Esophagus (tissue), 2 donors: ENCODE data around the gene PTPN14. TPM values are rescaled to one million over a fixed set of nuclear protein-coding genes. Genes with fewer than 3 reads are reported as not detected.
"Not testable (repeated sequence)": the region's sequence is repeated elsewhere in the genome, so short reads cannot be mapped to it uniquely, and the experiment has no call there.

Source experiments
- H3K27ac ChIP-seq, 2 donors: one replicate each; pipeline ENCODE4 v1.5.1; 2013; ENCODE audit warnings: low read depth in 2 of 2, mild to moderate bottlenecking in 2 of 2, inconsistent platforms in 1 of 2, low read length in 1 of 2, moderate library complexity in 1 of 2
- H3K27me3 ChIP-seq, 2 donors: one replicate each; pipeline ENCODE4 v1.6.1; 2013; ENCODE audit warnings: low read length in 2 of 2, control low read depth in 1 of 2, mild to moderate bottlenecking in 1 of 2; ENCODE audit not compliant: insufficient read depth in 2 of 2, control insufficient read depth in 1 of 2
- H3K36me3 ChIP-seq, 2 donors: one replicate each; pipeline ENCODE4 v1.6.1; 2013; ENCODE audit warnings: low read length in 1 of 2; ENCODE audit not compliant: control insufficient read depth in 2 of 2, insufficient read depth in 2 of 2
- H3K4me1 ChIP-seq, 2 donors: one replicate each; pipeline ENCODE4 v1.6.1; 2013; ENCODE audit warnings: low read length in 1 of 2; ENCODE audit not compliant: control insufficient read depth in 2 of 2, insufficient read depth in 2 of 2
- H3K4me3 ChIP-seq, 2 donors: one replicate each; pipeline ENCODE4 v1.5.1; 2013; ENCODE audit warnings: low read length in 2 of 2, mild to moderate bottlenecking in 2 of 2, low read depth in 1 of 2, moderate library complexity in 1 of 2
- H3K9me3 ChIP-seq, 2 donors: one replicate each; pipeline ENCODE4 v1.6.1; 2013; ENCODE audit warnings: mild to moderate bottlenecking in 2 of 2, low read depth in 1 of 2, low read length in 1 of 2, moderate library complexity in 1 of 2; ENCODE audit not compliant: control insufficient read depth in 2 of 2, insufficient read depth in 1 of 2
- WGBS, 2 donors: extraction: QIAGEN DNeasy Blood & Tissue Kit; methylation state at CpG; one replicate each; pipeline ENCODE4 v1.1.7; 2013; 5-methylcytosine and 5-hydroxymethylcytosine counted together
- polyA plus RNA-seq, 2 donors: library from polyadenylated mRNA; stranded (reverse); fragments of 200-250 nt; gene quantifications; one replicate each; pipeline ENCODE4 v1.2.3, GENCODE V29; 2013
- donor health status: healthy with polysubstance abuse.
- donor health status: Bipolar disorder and iron deficiency.

Gene PTPN14
- 1 to 10 TPM; 2.4 to 4.1 TPM for polyA plus RNA-seq

DNA sequence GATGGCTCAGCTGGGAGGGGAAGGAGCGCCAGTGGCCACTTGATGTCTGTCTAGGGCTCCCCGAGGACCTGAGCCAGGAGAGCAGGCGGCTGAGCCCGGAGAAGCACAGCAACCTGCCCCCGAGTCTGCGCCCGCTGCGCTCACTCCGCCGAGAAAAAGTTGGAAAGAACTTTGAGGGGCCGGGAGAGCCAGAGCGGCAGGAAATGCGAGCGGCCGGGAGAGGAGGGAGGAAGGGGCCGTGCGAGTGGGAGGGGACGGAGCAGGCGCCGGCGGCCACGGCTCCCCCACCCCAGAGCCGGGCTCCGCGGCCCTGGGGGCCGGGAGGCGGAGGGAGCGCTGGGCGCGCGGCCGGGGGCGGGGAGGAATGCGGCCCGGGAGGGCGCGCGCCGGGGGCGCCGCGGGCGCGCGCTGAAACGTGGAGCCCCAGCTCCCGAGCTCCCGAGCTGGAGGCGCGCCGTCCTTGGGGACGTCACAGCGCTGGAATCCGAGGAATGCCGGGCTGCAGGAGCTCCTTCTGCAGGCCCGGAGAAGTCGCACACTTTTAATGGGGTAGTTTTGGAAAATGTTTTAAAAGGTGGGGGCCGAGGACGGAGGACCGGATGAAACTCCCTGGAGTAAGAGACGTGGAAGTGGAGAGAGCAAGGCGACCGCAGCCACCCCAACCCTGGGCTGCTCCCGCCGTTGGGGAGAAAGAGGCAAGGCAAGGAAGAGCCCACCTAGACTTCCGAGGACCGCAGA is at the start of gene PTPN14:
Gene PTPN14 (minus strand): TSS at position 167 of the 738 bp plus-strand sequence. CDS start 86,799 bp downstream, outside the sequence.
- Histone ChIP-seq H3K4me3 (peak within 1 kb of the TSS; percentile 64 to 77), H3K4me1 (no peaks in the 10 kb centered on the region), H3K27ac (peak within 1 kb of the TSS; percentile 98), H3K36me3 (no peaks in the 10 kb centered on the region), H3K27me3 (no peaks in the 10 kb centered on the region), H3K9me3 (no peaks in the 10 kb centered on the region)
- 1% methylated on average over 43 to 67 of the region's 67 CpGs for WGBS, 2 donors

DNA sequence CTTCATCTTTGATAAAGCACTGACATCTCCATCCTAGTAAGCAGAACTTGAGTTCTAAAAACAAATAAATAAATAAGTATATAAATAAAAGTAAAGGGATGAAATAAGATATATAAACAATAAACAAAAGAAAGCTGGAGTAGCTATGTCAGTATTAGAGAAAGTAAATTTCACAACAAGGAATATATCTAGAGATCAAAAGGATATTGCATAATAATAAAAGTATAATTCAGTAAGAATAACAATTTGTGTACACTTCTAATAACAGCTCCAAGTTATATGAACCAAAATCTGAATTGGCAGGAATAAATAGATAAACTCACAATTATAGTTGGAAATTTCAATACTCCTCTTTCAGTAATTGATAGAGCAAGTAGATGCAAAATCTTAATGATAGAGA is 41.8 kb upstream of the PTPN14 start:
- H3K36me3 ChIP-seq, result no peaks in the 10 kb centered on the region
- H3K27ac ChIP-seq, result no peak overlapping the region

DNA sequence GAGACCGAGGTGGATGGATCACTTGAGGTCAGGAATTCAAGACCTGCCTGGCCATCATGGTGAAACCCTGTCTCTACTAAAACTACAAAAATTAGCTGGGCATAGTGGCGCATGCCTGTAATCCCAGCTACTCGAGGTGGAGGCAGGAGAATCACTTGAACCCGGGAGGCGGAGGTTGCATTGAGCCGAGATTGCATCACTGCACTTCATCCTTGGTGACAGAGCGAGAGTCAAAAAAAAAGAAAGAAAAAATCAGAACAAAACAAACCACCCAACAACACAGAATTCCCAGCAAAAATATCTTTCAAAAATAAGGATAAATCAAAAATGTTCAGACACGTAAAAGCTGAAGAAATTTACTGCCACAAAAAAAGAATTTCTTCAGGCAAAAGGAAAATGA is 40.5 kb upstream of the PTPN14 start:
- H3K4me3 ChIP-seq, H3K36me3 ChIP-seq, H3K9me3 ChIP-seq, H3K27ac ChIP-seq, H3K4me1 ChIP-seq, H3K27me3 ChIP-seq: not testable (repeated sequence)
- 83 to 90% methylated on average over 8 of the region's 8 CpGs for WGBS, 2 donors

More for the DNA sequence above, 41.8 kb upstream of the PTPN14 start:
- no peaks in the 10 kb centered on the region for H3K9me3 ChIP-seq
- H3K4me3 ChIP-seq, result no peak overlapping the region
- no peaks in the 10 kb centered on the region for H3K4me1 ChIP-seq
- H3K27me3 ChIP-seq, result no peaks in the 10 kb centered on the region

- 84 to 89% methylated on average over 5 of the region's 5 CpGs for WGBS, 2 donors
- H3K27ac ChIP-seq, result no peak overlapping the region
- H3K27me3 ChIP-seq, result no peaks in the 10 kb centered on the region
- H3K9me3 ChIP-seq, result no peaks in the 10 kb centered on the region
- H3K4me3 ChIP-seq, result no peak overlapping the region
- H3K36me3 ChIP-seq, result no peaks in the 10 kb centered on the region
- H3K4me1 ChIP-seq, result no peaks in the 10 kb centered on the region
Measured at GRCh38 chr1:214590696-214591095, 39.3 kb upstream of the PTPN14 start.

GRCh38 chr1:214588963-214589597 is 37.7 kb upstream of the PTPN14 start:
- no peak overlapping the region for H3K27ac ChIP-seq
- WGBS, 2 donors, result 90 to 92% methylated on average over 4 of the region's 4 CpGs
- H3K36me3 ChIP-seq, result no peaks in the 10 kb centered on the region
- no peaks in the 10 kb centered on the region for H3K9me3 ChIP-seq
- no peak overlapping the region for H3K4me3 ChIP-seq
- H3K27me3 ChIP-seq, result no peaks in the 10 kb centered on the region
- H3K4me1 ChIP-seq, result no peaks in the 10 kb centered on the region

DNA sequence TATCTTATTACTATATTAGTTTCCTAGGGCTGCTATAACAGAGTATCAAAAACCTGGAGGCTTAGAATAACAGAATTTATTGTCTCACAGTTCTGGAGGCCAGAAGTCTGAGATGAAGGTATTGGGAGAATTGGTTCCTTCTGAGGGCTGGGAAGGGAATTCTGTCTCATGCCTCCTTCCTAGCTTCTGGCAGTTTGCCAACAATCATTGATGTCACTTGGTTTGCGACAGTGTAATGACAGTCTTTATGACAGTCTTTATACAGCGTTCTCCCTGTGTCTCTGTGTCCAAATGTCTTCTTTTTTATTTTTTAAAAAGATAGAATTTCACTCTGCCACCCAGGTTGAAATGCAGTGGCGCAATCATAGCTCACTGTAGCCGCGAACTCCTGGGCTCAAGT is 35.8 kb upstream of the PTPN14 start:
- Histone ChIP-seq H3K4me3 (no peak overlapping the region), H3K9me3 (no peaks in the 10 kb centered on the region), H3K27me3 (no peaks in the 10 kb centered on the region), H3K36me3 (no peaks in the 10 kb centered on the region), H3K4me1 (no peaks in the 10 kb centered on the region), H3K27ac (no peak overlapping the region)
- 90 to 91% methylated on average over 5 of the region's 5 CpGs for WGBS, 2 donors

DNA sequence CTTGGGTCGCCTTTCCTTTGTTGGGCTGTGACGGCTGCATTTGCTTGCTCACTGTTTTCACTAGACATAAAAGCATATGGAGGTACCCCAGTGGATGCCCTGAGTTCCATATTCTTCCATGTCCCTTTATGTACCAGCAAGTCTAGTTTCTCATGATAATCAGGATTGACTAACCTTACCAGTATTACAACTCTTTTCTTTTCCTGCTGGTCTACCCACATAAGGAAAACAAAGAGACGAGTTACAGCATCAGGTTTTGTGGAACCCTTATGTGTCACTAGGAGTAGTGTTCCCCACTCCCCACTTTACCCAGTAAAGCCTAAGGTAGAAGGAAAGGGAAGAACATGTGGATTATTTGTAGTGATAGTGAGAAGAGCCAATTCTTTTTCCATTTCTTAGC is 35.2 kb upstream of the PTPN14 start:
- no peaks in the 10 kb centered on the region for H3K9me3 ChIP-seq
- WGBS, 2 donors, result 81 to 91% methylated on average over 3 of the region's 3 CpGs
- no peak overlapping the region for H3K27ac ChIP-seq

GRCh38 chr1:214584805-214585766 is 33.7 kb upstream of the PTPN14 start:
- Histone ChIP-seq H3K4me3 (no peak overlapping the region), H3K36me3 (no peaks in the 10 kb centered on the region), H3K9me3 (no peaks in the 10 kb centered on the region), H3K4me1 (peaks cover 0 to 2% of the 10 kb centered on the region in 2 donors), H3K27ac (no peak overlapping the region), H3K27me3 (no peaks in the 10 kb centered on the region)
- WGBS, 2 donors, result 14 to 27% methylated on average over 1 of the region's 1 CpG

More for the DNA sequence above, 35.2 kb upstream of the PTPN14 start:
- Histone ChIP-seq H3K4me1 (peaks cover 0 to 2% of the 10 kb centered on the region in 2 donors), H3K4me3 (no peak overlapping the region), H3K27me3 (no peaks in the 10 kb centered on the region), H3K36me3 (no peaks in the 10 kb centered on the region)

DNA sequence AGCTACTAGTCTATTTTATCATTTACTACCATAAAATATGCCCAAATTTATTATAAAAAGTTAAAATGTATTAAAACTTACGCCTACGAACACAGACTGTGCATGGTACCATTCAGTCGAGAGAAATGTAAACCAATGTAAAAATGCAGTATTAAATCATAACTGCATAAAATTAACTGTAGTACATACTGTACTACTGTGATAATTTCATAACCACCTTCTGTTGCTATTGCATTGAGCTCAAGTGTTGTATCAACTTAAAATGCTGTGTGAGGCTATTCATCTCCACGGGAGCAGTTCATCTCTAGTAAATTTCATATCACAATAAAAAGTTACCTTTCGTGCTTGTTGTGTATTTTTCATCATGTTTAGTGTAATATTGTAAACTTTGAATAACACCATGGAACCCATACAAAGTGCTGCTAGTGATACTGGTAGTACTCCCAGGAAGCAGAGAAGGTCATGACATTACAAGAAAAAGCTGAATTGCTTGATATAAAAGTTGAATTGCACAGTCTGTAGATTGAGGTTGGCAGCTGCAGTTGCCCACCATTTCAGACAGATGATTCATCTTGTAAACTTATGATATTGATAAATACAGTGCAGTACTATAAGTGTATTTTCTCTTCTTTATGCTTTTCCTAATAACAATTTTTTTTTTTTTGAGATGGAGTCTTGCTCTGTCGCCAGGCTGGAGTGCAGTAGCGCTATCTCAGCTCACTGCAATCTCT is 32.6 kb upstream of the PTPN14 start:
- Histone ChIP-seq H3K4me3 (no peak overlapping the region), H3K36me3 (no peaks in the 10 kb centered on the region), H3K4me1 (peaks cover 0 to 2% of the 10 kb centered on the region in 2 donors), H3K27me3 (no peaks in the 10 kb centered on the region), H3K9me3 (no peaks in the 10 kb centered on the region), H3K27ac (no peak overlapping the region)
- WGBS, 2 donors, result 88 to 92% methylated on average over 7 of the region's 7 CpGs
